Panc1 (cell line): Measurements from ENCODE around the gene CACNA1G. TPM values are rescaled to one million over a fixed set of nuclear protein-coding genes. Genes with fewer than 3 reads are reported as not detected.
A peak's percentile ranks its signal among the peaks of the same experiment; 100 is the strongest.

ENCODE experiments used
- ATAC-seq: fragments of 200-7000 bp; cut with Tn5 transposase; 2 replicates; pipeline ENCODE4 v1.9.1; 2020; ENCODE audit warnings: mild to moderate bottlenecking, moderate library complexity
- BruUV-seq: library from RNA; stranded (reverse); fragments of 400-500 nt; replicated peaks from 2 replicates; lab custom pipeline; 2021; lab: Mats Ljungman, UMichigan
- CTCF ChIA-PET: fragments of 300-600 bp; sonication (Branson Sonifier 250); formaldehyde crosslinking; loops from one replicate; lab custom pipeline; 2022; ENCODE audit warnings: antibody characterized with exemption; lab: Charles Lee
- POLR2A ChIA-PET: fragments of 300-600 bp; sonication (Branson Sonifier 250); formaldehyde crosslinking; loops from one replicate; lab custom pipeline; 2022; ENCODE audit warnings: antibody characterized with exemption; lab: Charles Lee
- DNase-seq: peaks from one replicate; pipeline ENCODE4 v3.0.0-alpha.2; 2010; ENCODE audit warnings: low read depth, low spot score
- H3K27ac ChIP-seq: 2 replicates; pipeline ENCODE4 v1.5.1; 2011; ENCODE audit warnings: mild to moderate bottlenecking, low read length, inconsistent platforms
- H3K27me3 ChIP-seq: fragments of 200-500 bp; sonication (Bioruptor generic); 2 replicates; pipeline ENCODE4 v1.6.0; 2014; ENCODE audit warnings: low read length, inconsistent platforms; ENCODE audit not compliant: control insufficient read depth, insufficient read depth
- H3K36me3 ChIP-seq: fragments of 200-500 bp; sonication (Bioruptor generic); 2 replicates; pipeline ENCODE4 v1.5.1; 2014; ENCODE audit warnings: inconsistent platforms, mild to moderate bottlenecking, low read length, moderate library complexity; ENCODE audit not compliant: control insufficient read depth, insufficient read depth
- H3K4me1 ChIP-seq: 2 replicates; pipeline ENCODE4 v1.5.1; 2011; ENCODE audit warnings: inconsistent platforms, mild to moderate bottlenecking, low read length, moderate library complexity; ENCODE audit not compliant: control insufficient read depth, insufficient read depth
- H3K4me3 ChIP-seq, 2 experiments: 2 replicates each; pipeline ENCODE4 v1.5.1; 2011 to 2012; ENCODE audit warnings: low read depth in 2 of 2, low read length in 2 of 2, mild to moderate bottlenecking in 2 of 2, inconsistent platforms in 1 of 2, moderate library complexity in 1 of 2
- H3K9me3 ChIP-seq: fragments of 200-500 bp; sonication (Bioruptor generic); 2 replicates; pipeline ENCODE4 v1.5.1; 2014; ENCODE audit warnings: low read depth, mild to moderate bottlenecking, inconsistent platforms, low read length, moderate library complexity; ENCODE audit not compliant: control insufficient read depth, insufficient read depth
- POLR2AphosphoS5 ChIP-seq: IDR thresholded peaks from 2 replicates; pipeline ENCODE4 v1.6.1; 2012; ENCODE audit warnings: mild to moderate bottlenecking, low read depth, low read length, moderate library complexity
- REST ChIP-seq, 2 experiments: IDR thresholded peaks; 2 replicates each; pipeline ENCODE4 v1.6.1; 2011 to 2012; ENCODE audit warnings: low read depth in 2 of 2, control low read depth in 1 of 2, low read length in 1 of 2, mild to moderate bottlenecking in 1 of 2, moderate library complexity in 1 of 2; ENCODE audit not compliant: insufficient read depth in 1 of 2
- SIN3A ChIP-seq: IDR thresholded peaks from 2 replicates; pipeline ENCODE4 v1.6.1; 2012; ENCODE audit warnings: low read depth, mild to moderate bottlenecking, low read length, moderate library complexity, borderline replicate concordance; ENCODE audit not compliant: insufficient read depth
- TCF7L2 ChIP-seq: IDR thresholded peaks from 2 replicates; pipeline ENCODE4 v1.6.1; 2011; ENCODE audit warnings: mild to moderate bottlenecking, low read depth, low read length, inconsistent platforms
- in situ Hi-C: cut with HindIII; loops from 2 replicates; pipeline ENCODE4 v1.10.0; 2016; ENCODE audit warnings: low sequenced_read_pairs, low pct_unique_long_range_greater_than_20kb
- intact Hi-C: fragments of 100-400 bp; cut with micrococcal nuclease; formaldehyde crosslinking; loops from one replicate; pipeline ENCODE4 v1.10.0; 2022; ENCODE audit not compliant: unreplicated experiment
- total RNA-seq: library from RNA; stranded (reverse); gene quantifications from one replicate; pipeline ENCODE4 v1.2.1, GENCODE V29; 2021; ENCODE audit not compliant: unreplicated experiment
- TF ChIP-seq, protein P1 (sequence below): fragments of 450-650 bp; IDR thresholded peaks from 2 replicates; pipeline ENCODE4 v1.5.1; 2017; ENCODE audit warnings: mild to moderate bottlenecking

The CACNA1G gene
- total RNA-seq, 1 experiment from 2014 or later = 10.0 TPM

DNA sequence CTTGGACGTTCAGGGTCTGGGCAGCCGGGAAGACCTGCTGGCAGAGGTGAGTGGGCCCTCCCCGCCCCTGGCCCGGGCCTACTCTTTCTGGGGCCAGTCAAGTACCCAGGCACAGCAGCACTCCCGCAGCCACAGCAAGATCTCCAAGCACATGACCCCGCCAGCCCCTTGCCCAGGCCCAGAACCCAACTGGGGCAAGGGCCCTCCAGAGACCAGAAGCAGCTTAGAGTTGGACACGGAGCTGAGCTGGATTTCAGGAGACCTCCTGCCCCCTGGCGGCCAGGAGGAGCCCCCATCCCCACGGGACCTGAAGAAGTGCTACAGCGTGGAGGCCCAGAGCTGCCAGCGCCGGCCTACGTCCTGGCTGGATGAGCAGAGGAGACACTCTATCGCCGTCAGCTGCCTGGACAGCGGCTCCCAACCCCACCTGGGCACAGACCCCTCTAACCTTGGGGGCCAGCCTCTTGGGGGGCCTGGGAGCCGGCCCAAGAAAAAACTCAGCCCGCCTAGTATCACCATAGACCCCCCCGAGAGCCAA lies 65.6 kb downstream of the CACNA1G start:
- POLR2A ChIA-PET = interaction anchor here (0.7 kb wide), 1 partner anchor 157 kb away, joined by 4 read pairs; no protein-coding TSS in a partner anchor
- ATAC-seq (peak; percentile 82), DNase-seq (no peak)
- Histone ChIP-seq H3K4me3 (no peak overlapping the region), H3K4me1 (peaks cover 66% of the 10 kb centered on the region), H3K27ac (peak overlapping the region; percentile 55), H3K36me3 (no peaks in the 10 kb centered on the region), H3K9me3 (no peaks in the 10 kb centered on the region), H3K27me3 (no peaks in the 10 kb centered on the region)
- in situ Hi-C loops = no loop called here
- BruUV-seq = no TSS peak
- CTCF ChIA-PET = interaction anchor here (0.5 to 3.3 kb wide), 14 partner anchors 13 to 148 kb away, joined by 3 to 34 read pairs (median 4); partner anchors contain the start of genes CACNA1G and SPATA20
- no peak for TF ChIP-seq SIN3A
- TF ChIP-seq, protein P1, sequence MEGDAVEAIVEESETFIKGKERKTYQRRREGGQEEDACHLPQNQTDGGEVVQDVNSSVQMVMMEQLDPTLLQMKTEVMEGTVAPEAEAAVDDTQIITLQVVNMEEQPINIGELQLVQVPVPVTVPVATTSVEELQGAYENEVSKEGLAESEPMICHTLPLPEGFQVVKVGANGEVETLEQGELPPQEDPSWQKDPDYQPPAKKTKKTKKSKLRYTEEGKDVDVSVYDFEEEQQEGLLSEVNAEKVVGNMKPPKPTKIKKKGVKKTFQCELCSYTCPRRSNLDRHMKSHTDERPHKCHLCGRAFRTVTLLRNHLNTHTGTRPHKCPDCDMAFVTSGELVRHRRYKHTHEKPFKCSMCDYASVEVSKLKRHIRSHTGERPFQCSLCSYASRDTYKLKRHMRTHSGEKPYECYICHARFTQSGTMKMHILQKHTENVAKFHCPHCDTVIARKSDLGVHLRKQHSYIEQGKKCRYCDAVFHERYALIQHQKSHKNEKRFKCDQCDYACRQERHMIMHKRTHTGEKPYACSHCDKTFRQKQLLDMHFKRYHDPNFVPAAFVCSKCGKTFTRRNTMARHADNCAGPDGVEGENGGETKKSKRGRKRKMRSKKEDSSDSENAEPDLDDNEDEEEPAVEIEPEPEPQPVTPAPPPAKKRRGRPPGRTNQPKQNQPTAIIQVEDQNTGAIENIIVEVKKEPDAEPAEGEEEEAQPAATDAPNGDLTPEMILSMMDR = peak; percentile 92
- TF ChIP-seq TCF7L2 = no peak
- no peak for TF ChIP-seq POLR2AphosphoS5
- TF ChIP-seq REST (IDR thresholded peaks at IDR 0.05; ENCODE audit: insufficient read depth in 1 of 2, low read depth in 2 of 2, low read length in 1 of 2) = no peak
- intact Hi-C loops = loop anchor here (2.0 kb wide), 1 partner anchor 75 kb away; no protein-coding TSS in a partner anchor

GRCh38 chr17:50627036-50627781 lies 66.7 kb downstream of the CACNA1G start:
- intact Hi-C loops = loop anchor here (2.0 kb wide), 1 partner anchor 76 kb away; no protein-coding TSS in a partner anchor
- no peak for ATAC-seq
- DNase-seq = no peak
- no peak overlapping the region for H3K4me3 ChIP-seq
- peak overlapping the region; percentile 100 for H3K27ac ChIP-seq
- no peaks in the 10 kb centered on the region for H3K9me3 ChIP-seq
- POLR2A ChIA-PET = no interaction called here
- peaks cover 73% of the 10 kb centered on the region for H3K4me1 ChIP-seq
- in situ Hi-C loops = no loop called here
- CTCF ChIA-PET = interaction anchor here (0.9 to 3.3 kb wide), 8 partner anchors 12 to 83 kb away, joined by 3 to 15 read pairs (median 4); partner anchors contain the start of gene SPATA20
- no peaks in the 10 kb centered on the region for H3K27me3 ChIP-seq
- BruUV-seq = no TSS peak
- TF ChIP-seq SIN3A (no peak), POLR2AphosphoS5 (no peak), REST (IDR thresholded peaks at IDR 0.05; ENCODE audit: insufficient read depth in 1 of 2, low read depth in 2 of 2, low read length in 1 of 2) (no peak), TCF7L2 (no peak)
- TF ChIP-seq, protein P1 = no peak
- H3K36me3 ChIP-seq = no peaks in the 10 kb centered on the region
